GM12878 (cell line): Measurements from ENCODE around the gene ACAP2. TPM values are rescaled to one million over a fixed set of nuclear protein-coding genes. Genes with fewer than 3 reads are reported as not detected.

Source experiments
- ATAC-seq: fragments of 200-7000 bp; cut with Tn5 transposase; 3 replicates; pipeline ENCODE4 v1.9.1; 2020; ENCODE audit warnings: mild to moderate bottlenecking, moderate library complexity
- BruUV-seq: library from RNA; stranded (reverse); fragments of 400-500 nt; replicated peaks from 2 replicates; lab custom pipeline; 2021; lab: Mats Ljungman, UMichigan
- CTCF ChIA-PET: fragments of 300-600 bp; sonication (Branson Sonifier 250); formaldehyde crosslinking; extraction: SDS; loops from one replicate; lab custom pipeline; 2021; ENCODE audit warnings: inconsistent platforms; lab: Yijun Ruan, JAX
- POLR2A ChIA-PET: fragments of 350-600 bp; formaldehyde crosslinking; extraction: SDS; loops from one replicate; lab custom pipeline; 2021; ENCODE audit warnings: inconsistent platforms; lab: Charles Lee
- RAD21 ChIA-PET: fragments of 300-600 bp; sonication (Branson Sonifier 250); formaldehyde crosslinking; loops from one replicate; lab custom pipeline; 2023; ENCODE audit warnings: antibody characterized with exemption; ENCODE audit not compliant: unreplicated experiment; lab: Charles Lee
- SMC1A ChIA-PET: fragments of 300-600 bp; sonication (Branson Sonifier 250); formaldehyde crosslinking; loops from one replicate; lab custom pipeline; 2023; ENCODE audit not compliant: unreplicated experiment, uncharacterized antibody; lab: Charles Lee
- DNase-seq: peaks from one replicate; pipeline ENCODE4 v3.0.0-alpha.2; 2011; ENCODE audit warnings: low read depth, low spot score
- FAIRE-seq: peaks from 3 replicates; lab custom pipeline; 2011; peaks lifted over from hg19 to GRCh38; lab: Jason Lieb, UNC
- H2AFZ ChIP-seq: 2 replicates; pipeline ENCODE4 v1.6.0; 2011; ENCODE audit warnings: low read depth, low read length, control low read depth; ENCODE audit not compliant: control insufficient read depth
- H3K27ac ChIP-seq: 2 replicates; pipeline ENCODE4 v1.5.1; 2011; ENCODE audit warnings: control low read depth; ENCODE audit not compliant: control insufficient read depth, insufficient read depth
- H3K27me3 ChIP-seq, 2 experiments: replicated peaks in 1 of 2; 2 replicates each; pipeline versions ENCODE4 v1.6.0 to v1.6.1; 2011; ENCODE audit warnings: low read length in 1 of 2; ENCODE audit not compliant: control insufficient read depth in 2 of 2, insufficient read depth in 2 of 2
- H3K36me3 ChIP-seq, 2 experiments: 2 replicates each; pipeline ENCODE4 v1.5.1; 2011; ENCODE audit warnings: low read length in 1 of 2; ENCODE audit not compliant: control insufficient read depth in 2 of 2, insufficient read depth in 2 of 2
- H3K4me1 ChIP-seq: 2 replicates; pipeline ENCODE4 v1.6.1; 2011; ENCODE audit warnings: mild to moderate bottlenecking, low read length, moderate library complexity, mixed read lengths; ENCODE audit not compliant: control insufficient read depth, insufficient read depth
- H3K4me2 ChIP-seq: 2 replicates; pipeline ENCODE4 v1.6.0; 2011; ENCODE audit warnings: control low read depth; ENCODE audit not compliant: control insufficient read depth, insufficient read depth
- H3K4me3 ChIP-seq: fragments of 200-600 bp; sonication (generic); 2 replicates; pipeline ENCODE4 v1.5.1; 2016
- H3K79me2 ChIP-seq: 2 replicates; pipeline ENCODE4 v1.6.0; 2011; ENCODE audit warnings: low read length; ENCODE audit not compliant: control insufficient read depth, insufficient read depth
- H3K9ac ChIP-seq: 2 replicates; pipeline ENCODE4 v1.8.0; 2011; ENCODE audit warnings: low read length, control low read depth, mixed read lengths; ENCODE audit not compliant: control insufficient read depth, insufficient read depth
- H3K9me3 ChIP-seq: replicated peaks from 3 replicates; pipeline ENCODE4 v1.5.1; 2011; ENCODE audit warnings: mild to moderate bottlenecking, low read length; ENCODE audit not compliant: control insufficient read depth, insufficient read depth
- H4K20me1 ChIP-seq: 2 replicates; pipeline ENCODE4 v1.6.0; 2011; ENCODE audit not compliant: control insufficient read depth, insufficient read depth
- ATF7 ChIP-seq: fragments of 450-650 bp; IDR thresholded peaks from 2 replicates; pipeline ENCODE4 v1.6.1; 2016; ENCODE audit warnings: low read depth, mild to moderate bottlenecking
- CBFB ChIP-seq: IDR thresholded peaks from 2 replicates; pipeline ENCODE4 v1.6.1; 2016; ENCODE audit warnings: antibody characterized with exemption, low read depth
- EED ChIP-seq: sonication (generic); IDR thresholded peaks from 2 replicates; pipeline ENCODE4 v1.6.1; 2016; ENCODE audit warnings: antibody characterized with exemption, low read depth
- FOXM1 ChIP-seq: IDR thresholded peaks from 2 replicates; pipeline ENCODE4 v1.6.1; 2012; ENCODE audit warnings: low read depth, mild to moderate bottlenecking, inconsistent platforms, low read length, moderate library complexity
- GABPA ChIP-seq: IDR thresholded peaks from 2 replicates; pipeline ENCODE4 v1.6.1; 2014; ENCODE audit warnings: antibody characterized with exemption, low read depth, mild to moderate bottlenecking, inconsistent platforms
- HDAC6 ChIP-seq: fragments of 200-600 bp; sonication (generic); IDR thresholded peaks from one replicate; pipeline ENCODE4 v1.8.0; 2017; ENCODE audit warnings: antibody characterized with exemption; ENCODE audit not compliant: unreplicated experiment
- HDGF ChIP-seq: fragments of 450-650 bp; IDR thresholded peaks from 2 replicates; pipeline ENCODE4 v1.6.1; 2016; ENCODE audit warnings: antibody characterized with exemption
- IRF4 ChIP-seq: IDR thresholded peaks from 2 replicates; pipeline ENCODE4 v1.6.1; 2011; ENCODE audit warnings: low read depth, low read length
- KAT2A ChIP-seq: conservative IDR thresholded peaks from 2 replicates; pipeline ENCODE4 v1.6.1; 2011; ENCODE audit warnings: low read depth, low read length; ENCODE audit not compliant: control insufficient read depth
- NBN ChIP-seq: fragments of 450-650 bp; IDR thresholded peaks from 2 replicates; pipeline ENCODE4 v1.6.1; 2016
- PML ChIP-seq: IDR thresholded peaks from 2 replicates; pipeline ENCODE4 v1.6.1; 2012; ENCODE audit warnings: low read length, inconsistent platforms
- POLR2AphosphoS2 ChIP-seq: IDR thresholded peaks from 2 replicates; pipeline ENCODE4 v1.6.1; 2011; ENCODE audit warnings: low read depth, mild to moderate bottlenecking, low read length, improper control_type of control experiment, moderate library complexity
- SMC3 ChIP-seq: IDR thresholded peaks from 2 replicates; pipeline ENCODE4 v1.6.1; 2011; ENCODE audit warnings: low read length, improper control_type of control experiment, borderline replicate concordance
- ZNF24 ChIP-seq: fragments of 450-650 bp; IDR thresholded peaks from 2 replicates; pipeline ENCODE4 v1.6.1; 2017; ENCODE audit warnings: antibody characterized with exemption, mild to moderate bottlenecking
- WGBS: methylation state at CpG from one replicate; pipeline ENCODE4 v1.1.6; 2016; ENCODE audit warnings: low lambda C conversion rate; ENCODE audit not compliant: insufficient replicate concordance, insufficient coverage; ENCODE audit errors: missing lambda C conversion rate; 5-methylcytosine and 5-hydroxymethylcytosine counted together
- in situ Hi-C: fragments of 300-500 bp; cut with MboI; formaldehyde crosslinking; loops from 9 replicates; pipeline ENCODE4 v1.14.3; 2018; ENCODE audit warnings: mixed read lengths
- intact Hi-C: fragments of 100-400 bp; cut with micrococcal nuclease; formaldehyde crosslinking; loops from one replicate; pipeline ENCODE4 v1.14.2; 2022; ENCODE audit not compliant: unreplicated experiment
- polyA plus RNA-seq, 11 experiments: library from polyadenylated mRNA; depleted of rRNA in 4 of 11; unstranded in 6 of 11; stranded (reverse) in 5 of 11; fragments of >200 nt; fragmentation: Nextera tagmentation in 4 of 11; fragmentation: Illumina TruSeq in 1 of 11; extraction: Ambion mirVana in 4 of 11; extraction: Trizol in 1 of 11; gene quantifications; 1 replicate in 1 of 11; 2 replicates in 10 of 11; pipeline versions ENCODE4 v1.2.1 to v1.2.3, GENCODE V29; 2011 to 2016; ENCODE audit warnings: inconsistent platforms in 2 of 11, missing spikeins in 2 of 11, low read depth in 1 of 11
- total RNA-seq, 4 experiments: library from RNA; depleted of rRNA in 3 of 4; stranded (reverse); fragments of >200 nt in 3 of 4; fragmentation: Illumina TruSeq in 1 of 4; extraction: Trizol in 1 of 4; gene quantifications; 2 replicates each; pipeline versions ENCODE4 v1.2.1 to v1.2.3, GENCODE V29; 2013 to 2021
- TF ChIP-seq, protein P1 (sequence below): fragments of 450-650 bp; IDR thresholded peaks from 2 replicates; pipeline ENCODE4 v1.6.1; 2018; ENCODE audit warnings: mild to moderate bottlenecking, low read depth, moderate library complexity; ENCODE audit not compliant: partially characterized antibody
- TF ChIP-seq, protein P2 (sequence below): fragments of 450-650 bp; IDR thresholded peaks from 2 replicates; pipeline ENCODE4 v1.6.1; 2017; ENCODE audit warnings: low read depth, mild to moderate bottlenecking, moderate library complexity
- TF ChIP-seq, protein P3 (sequence below): fragments of 450-650 bp; IDR thresholded peaks from 2 replicates; pipeline ENCODE4 v1.6.1; 2017; ENCODE audit warnings: mild to moderate bottlenecking, low read depth, inconsistent platforms; ENCODE audit not compliant: poor library complexity, severe bottlenecking

The ACAP2 gene
- total and polyA plus RNA-seq, 10 of the 15 experiments (the other 5 are each of a cell fraction or from before 2014, with no cell fraction given) = 7.1 to 53.8 (median 35.7) TPM

DNA sequence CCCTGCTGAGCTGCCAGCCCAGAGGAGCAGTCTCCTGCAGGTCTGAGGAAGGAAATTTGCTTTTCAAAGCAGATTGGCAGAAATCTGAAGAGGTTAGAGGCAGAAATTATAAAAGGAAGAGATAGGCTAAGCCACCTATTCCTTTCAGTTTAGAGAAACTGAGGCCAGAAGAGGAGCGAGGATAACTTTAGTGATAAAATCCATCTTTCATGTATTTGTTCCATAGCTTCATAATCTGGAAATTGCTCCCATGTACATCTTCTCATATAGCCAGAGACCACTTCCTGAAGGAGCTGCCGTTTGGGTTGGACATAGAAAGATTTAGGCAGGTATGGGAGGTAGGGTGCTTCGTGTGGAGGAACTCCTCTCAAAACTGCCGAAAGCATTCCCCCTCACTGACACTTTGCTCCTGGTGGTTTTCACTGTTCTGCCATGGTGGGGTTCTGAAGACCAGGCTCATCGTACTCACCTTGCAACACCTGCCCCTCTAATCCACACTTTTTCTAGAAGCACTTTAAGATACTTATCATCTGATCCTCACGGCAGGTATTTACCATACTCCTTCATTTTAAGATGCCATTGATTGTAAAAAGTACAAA is 670 bp upstream of the ACAP2 start:
- in situ Hi-C loops = loop anchor here (10.0 kb wide), 1 partner anchor 769 kb away; the partner anchor contains the start of gene LSG1
- TF ChIP-seq KAT2A (no peak), ATF7 (0 out of 2 replicates have a peak, but pooled peaks have one; percentile 13), EED (0 out of 2 replicates have a peak, but pooled peaks have one; percentile 41), POLR2AphosphoS2 (0 out of 2 replicates have a peak, but pooled peaks have one; percentile 13), ZNF24 (no peak), SMC3 (0 out of 2 replicates have a peak, but pooled peaks have one; percentile 5), IRF4 (no peak), FOXM1 (0 out of 2 replicates have a peak, but pooled peaks have one; percentile 40), HDGF (no peak), GABPA (no peak), CBFB (0 out of 2 replicates have a peak, but pooled peaks have one; percentile 6), NBN (0 out of 2 replicates have a peak, but pooled peaks have one; percentile 48), HDAC6 (no peak), PML (0 out of 2 replicates have a peak, but pooled peaks have one; percentile 35)
- TF ChIP-seq, protein P1, sequence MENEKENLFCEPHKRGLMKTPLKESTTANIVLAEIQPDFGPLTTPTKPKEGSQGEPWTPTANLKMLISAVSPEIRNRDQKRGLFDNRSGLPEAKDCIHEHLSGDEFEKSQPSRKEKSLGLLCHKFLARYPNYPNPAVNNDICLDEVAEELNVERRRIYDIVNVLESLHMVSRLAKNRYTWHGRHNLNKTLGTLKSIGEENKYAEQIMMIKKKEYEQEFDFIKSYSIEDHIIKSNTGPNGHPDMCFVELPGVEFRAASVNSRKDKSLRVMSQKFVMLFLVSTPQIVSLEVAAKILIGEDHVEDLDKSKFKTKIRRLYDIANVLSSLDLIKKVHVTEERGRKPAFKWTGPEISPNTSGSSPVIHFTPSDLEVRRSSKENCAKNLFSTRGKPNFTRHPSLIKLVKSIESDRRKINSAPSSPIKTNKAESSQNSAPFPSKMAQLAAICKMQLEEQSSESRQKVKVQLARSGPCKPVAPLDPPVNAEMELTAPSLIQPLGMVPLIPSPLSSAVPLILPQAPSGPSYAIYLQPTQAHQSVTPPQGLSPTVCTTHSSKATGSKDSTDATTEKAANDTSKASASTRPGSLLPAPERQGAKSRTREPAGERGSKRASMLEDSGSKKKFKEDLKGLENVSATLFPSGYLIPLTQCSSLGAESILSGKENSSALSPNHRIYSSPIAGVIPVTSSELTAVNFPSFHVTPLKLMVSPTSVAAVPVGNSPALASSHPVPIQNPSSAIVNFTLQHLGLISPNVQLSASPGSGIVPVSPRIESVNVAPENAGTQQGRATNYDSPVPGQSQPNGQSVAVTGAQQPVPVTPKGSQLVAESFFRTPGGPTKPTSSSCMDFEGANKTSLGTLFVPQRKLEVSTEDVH = no peak
- TF ChIP-seq, protein P2, sequence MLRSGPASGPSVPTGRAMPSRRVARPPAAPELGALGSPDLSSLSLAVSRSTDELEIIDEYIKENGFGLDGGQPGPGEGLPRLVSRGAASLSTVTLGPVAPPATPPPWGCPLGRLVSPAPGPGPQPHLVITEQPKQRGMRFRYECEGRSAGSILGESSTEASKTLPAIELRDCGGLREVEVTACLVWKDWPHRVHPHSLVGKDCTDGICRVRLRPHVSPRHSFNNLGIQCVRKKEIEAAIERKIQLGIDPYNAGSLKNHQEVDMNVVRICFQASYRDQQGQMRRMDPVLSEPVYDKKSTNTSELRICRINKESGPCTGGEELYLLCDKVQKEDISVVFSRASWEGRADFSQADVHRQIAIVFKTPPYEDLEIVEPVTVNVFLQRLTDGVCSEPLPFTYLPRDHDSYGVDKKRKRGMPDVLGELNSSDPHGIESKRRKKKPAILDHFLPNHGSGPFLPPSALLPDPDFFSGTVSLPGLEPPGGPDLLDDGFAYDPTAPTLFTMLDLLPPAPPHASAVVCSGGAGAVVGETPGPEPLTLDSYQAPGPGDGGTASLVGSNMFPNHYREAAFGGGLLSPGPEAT = 0 out of 2 replicates have a peak, but pooled peaks have one; percentile 49
- TF ChIP-seq, protein P3, sequence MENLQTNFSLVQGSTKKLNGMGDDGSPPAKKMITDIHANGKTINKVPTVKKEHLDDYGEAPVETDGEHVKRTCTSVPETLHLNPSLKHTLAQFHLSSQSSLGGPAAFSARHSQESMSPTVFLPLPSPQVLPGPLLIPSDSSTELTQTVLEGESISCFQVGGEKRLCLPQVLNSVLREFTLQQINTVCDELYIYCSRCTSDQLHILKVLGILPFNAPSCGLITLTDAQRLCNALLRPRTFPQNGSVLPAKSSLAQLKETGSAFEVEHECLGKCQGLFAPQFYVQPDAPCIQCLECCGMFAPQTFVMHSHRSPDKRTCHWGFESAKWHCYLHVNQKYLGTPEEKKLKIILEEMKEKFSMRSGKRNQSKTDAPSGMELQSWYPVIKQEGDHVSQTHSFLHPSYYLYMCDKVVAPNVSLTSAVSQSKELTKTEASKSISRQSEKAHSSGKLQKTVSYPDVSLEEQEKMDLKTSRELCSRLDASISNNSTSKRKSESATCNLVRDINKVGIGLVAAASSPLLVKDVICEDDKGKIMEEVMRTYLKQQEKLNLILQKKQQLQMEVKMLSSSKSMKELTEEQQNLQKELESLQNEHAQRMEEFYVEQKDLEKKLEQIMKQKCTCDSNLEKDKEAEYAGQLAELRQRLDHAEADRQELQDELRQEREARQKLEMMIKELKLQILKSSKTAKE = peak; percentile 52

More for the DNA sequence above, 670 bp upstream of the ACAP2 start:
- Histone ChIP-seq H3K4me2 (peak overlapping the region; percentile 93), H4K20me1 (no peaks in the 10 kb centered on the region), H3K9me3 (no peaks in the 10 kb centered on the region), H3K36me3 (no peaks in the 10 kb centered on the region), H3K4me3 (peak overlapping the region; percentile 61), H3K4me1 (peaks cover 7% of the 10 kb centered on the region), H2AFZ (peak overlapping the region; percentile 97), H3K27ac (peak overlapping the region; percentile 64), H3K27me3 (no peaks in the 10 kb centered on the region), H3K9ac (peak overlapping the region; percentile 55), H3K79me2 (peaks cover 43% of the 10 kb centered on the region)
- ChIA-PET POLR2A (interaction anchor here (0.9 to 3.7 kb wide), 3 partner anchors 49 to 99 kb away, joined by 3 to 29 read pairs (median 5); no protein-coding TSS in a partner anchor), SMC1A (interaction anchor here (0.7 to 5.3 kb wide), 4 partner anchors 50 to 173 kb away, joined by 3 to 63 read pairs (median 13); partner anchors contain the start of gene XXYLT1), RAD21 (interaction anchor here (0.6 to 5.0 kb wide), 4 partner anchors 29 to 459 kb away, joined by 3 to 49 read pairs (median 21); partner anchors contain the start of gene XXYLT1), CTCF (interaction anchor here (1.4 to 7.0 kb wide), 3 partner anchors 48 to 173 kb away, joined by 3 to 51 read pairs (median 3); partner anchors contain the start of gene XXYLT1)
- DNase-seq = no peak
- ATAC-seq = no peak
- intact Hi-C loops = loop anchor here (2.0 to 5.0 kb wide), 3 partner anchors 49 to 173 kb away; partner anchors contain the start of gene XXYLT1
- 20% methylated on average over 6 of the region's 6 CpGs for WGBS
- FAIRE-seq = no peak
- no TSS peak for BruUV-seq
